ENCODE data around the gene CERS5. TPM values are rescaled to one million over a fixed set of nuclear protein-coding genes. Genes with fewer than 3 reads are reported as not detected.
A peak's percentile ranks its signal among the peaks of the same experiment; 100 is the strongest.

Gene CERS5
- 60.6 TPM for polyA plus RNA-seq (2013, experiment 1 of 4)
- 71.9 TPM for polyA plus RNA-seq (2013, experiment 2 of 4)
- 42.6 TPM for polyA plus RNA-seq (2013, experiment 3 of 4)
- 47.0 TPM for polyA plus RNA-seq (2013, experiment 4 of 4)

GRCh38 chr12:50167049-50167828 lies at the start of gene CERS5:
CERS5 (minus strand) TSS chr12:50167369; CDS start chr12:50167297, 72 bp downstream.
- Histone ChIP-seq H3K9me3 (ENCODE audit: control insufficient read depth, low read length) (no peaks in the 10 kb centered on the region), H3K27me3 (ENCODE audit: control insufficient read depth, insufficient read depth, low read length, poor library complexity, severe bottlenecking) (no peaks in the 10 kb centered on the region), H3K36me3 (ENCODE audit: control insufficient read depth, insufficient read depth, low read length) (no peaks in the 10 kb centered on the region), H3K4me1 (ENCODE audit: control insufficient read depth, insufficient read depth, low read length) (no peaks in the 10 kb centered on the region), H3K27ac (ENCODE audit: insufficient read depth, low read depth, low read length, poor library complexity, severe bottlenecking) (peak within 1 kb of the TSS; percentile 95), H3K4me3 (ENCODE audit: insufficient read depth, low read depth, low read length) (peak within 1 kb of the TSS; percentile 89)
- 0% methylated on average over 70 of the region's 70 CpGs for WGBS, 2 experiments

GRCh38 chr12:50215033-50215432 lies 47.9 kb upstream of the CERS5 start:
- H3K4me1 ChIP-seq (ENCODE audit: control insufficient read depth, insufficient read depth, low read length), result no peaks in the 10 kb centered on the region
- H3K9me3 ChIP-seq (ENCODE audit: control insufficient read depth, low read length), result no peaks in the 10 kb centered on the region
- no peak overlapping the region for H3K27ac ChIP-seq (ENCODE audit: insufficient read depth, low read depth, low read length, poor library complexity, severe bottlenecking)
- 91 to 97% methylated on average over 2 to 3 of the region's 3 CpGs for WGBS, 2 experiments
- no peaks in the 10 kb centered on the region for H3K36me3 ChIP-seq (ENCODE audit: control insufficient read depth, insufficient read depth, low read length)
- no peak overlapping the region for H3K4me3 ChIP-seq (ENCODE audit: insufficient read depth, low read depth, low read length)
- H3K27me3 ChIP-seq (ENCODE audit: control insufficient read depth, insufficient read depth, low read length, poor library complexity, severe bottlenecking), result no peaks in the 10 kb centered on the region

- no peak overlapping the region for H3K4me3 ChIP-seq (ENCODE audit: insufficient read depth, low read depth, low read length)
- H3K9me3 ChIP-seq (ENCODE audit: control insufficient read depth, low read length), result no peaks in the 10 kb centered on the region
- H3K4me1 ChIP-seq (ENCODE audit: control insufficient read depth, insufficient read depth, low read length), result no peaks in the 10 kb centered on the region
- no peaks in the 10 kb centered on the region for H3K36me3 ChIP-seq (ENCODE audit: control insufficient read depth, insufficient read depth, low read length)
- WGBS, 2 experiments, result no CpG with 5 or more reads among the region's 1 CpG
- no peak overlapping the region for H3K27ac ChIP-seq (ENCODE audit: insufficient read depth, low read depth, low read length, poor library complexity, severe bottlenecking)
- H3K27me3 ChIP-seq (ENCODE audit: control insufficient read depth, insufficient read depth, low read length, poor library complexity, severe bottlenecking), result no peaks in the 10 kb centered on the region
Measured at GRCh38 chr12:50214018-50214417, 46.8 kb upstream of the CERS5 start.

- Histone ChIP-seq H3K27me3 (ENCODE audit: control insufficient read depth, insufficient read depth, low read length, poor library complexity, severe bottlenecking) (no peaks in the 10 kb centered on the region), H3K27ac (ENCODE audit: insufficient read depth, low read depth, low read length, poor library complexity, severe bottlenecking) (no peak overlapping the region), H3K4me1 (ENCODE audit: control insufficient read depth, insufficient read depth, low read length) (no peaks in the 10 kb centered on the region), H3K36me3 (ENCODE audit: control insufficient read depth, insufficient read depth, low read length) (no peaks in the 10 kb centered on the region), H3K9me3 (ENCODE audit: control insufficient read depth, low read length) (no peaks in the 10 kb centered on the region), H3K4me3 (ENCODE audit: insufficient read depth, low read depth, low read length) (no peak overlapping the region)
- WGBS, 2 experiments, result 97 to 100% methylated on average over 1 to 2 of the region's 2 CpGs
Measured at GRCh38 chr12:50213439-50213838, 46.3 kb upstream of the CERS5 start.

GRCh38 chr12:50212071-50212467 lies 44.9 kb upstream of the CERS5 start:
- H3K27me3 ChIP-seq (ENCODE audit: control insufficient read depth, insufficient read depth, low read length, poor library complexity, severe bottlenecking), result no peaks in the 10 kb centered on the region
- WGBS, 2 experiments, result 97 to 100% methylated on average over 1 to 2 of the region's 2 CpGs
- H3K4me3 ChIP-seq (ENCODE audit: insufficient read depth, low read depth, low read length), result no peak overlapping the region
- H3K4me1 ChIP-seq (ENCODE audit: control insufficient read depth, insufficient read depth, low read length), result no peaks in the 10 kb centered on the region
- H3K36me3 ChIP-seq (ENCODE audit: control insufficient read depth, insufficient read depth, low read length), result no peaks in the 10 kb centered on the region
- no peak overlapping the region for H3K27ac ChIP-seq (ENCODE audit: insufficient read depth, low read depth, low read length, poor library complexity, severe bottlenecking)
- H3K9me3 ChIP-seq (ENCODE audit: control insufficient read depth, low read length), result no peaks in the 10 kb centered on the region

GRCh38 chr12:50211392-50212070 lies 44.4 kb upstream of the CERS5 start:
- 86 to 92% methylated on average over 5 of the region's 6 CpGs for WGBS, 2 experiments
- H3K27me3 ChIP-seq (ENCODE audit: control insufficient read depth, insufficient read depth, low read length, poor library complexity, severe bottlenecking), result no peaks in the 10 kb centered on the region
- H3K36me3 ChIP-seq (ENCODE audit: control insufficient read depth, insufficient read depth, low read length), result no peaks in the 10 kb centered on the region
- H3K4me1 ChIP-seq (ENCODE audit: control insufficient read depth, insufficient read depth, low read length), result no peaks in the 10 kb centered on the region
- no peak overlapping the region for H3K4me3 ChIP-seq (ENCODE audit: insufficient read depth, low read depth, low read length)
- no peaks in the 10 kb centered on the region for H3K9me3 ChIP-seq (ENCODE audit: control insufficient read depth, low read length)
- H3K27ac ChIP-seq (ENCODE audit: insufficient read depth, low read depth, low read length, poor library complexity, severe bottlenecking), result no peak overlapping the region

GRCh38 chr12:50207424-50207823 lies 40.3 kb upstream of the CERS5 start:
- no peaks in the 10 kb centered on the region for H3K4me1 ChIP-seq (ENCODE audit: control insufficient read depth, insufficient read depth, low read length)

GRCh38 chr12:50205648-50206047 lies 38.5 kb upstream of the CERS5 start:
- H3K4me1 ChIP-seq (ENCODE audit: control insufficient read depth, insufficient read depth, low read length), result no peaks in the 10 kb centered on the region
- 96% methylated on average over 6 of the region's 6 CpGs for WGBS, 2 experiments
- H3K36me3 ChIP-seq (ENCODE audit: control insufficient read depth, insufficient read depth, low read length), result peaks cover 9% of the 10 kb centered on the region
- H3K27ac ChIP-seq (ENCODE audit: insufficient read depth, low read depth, low read length, poor library complexity, severe bottlenecking), result no peak overlapping the region
- H3K9me3 ChIP-seq (ENCODE audit: control insufficient read depth, low read length), result no peaks in the 10 kb centered on the region
- H3K4me3 ChIP-seq (ENCODE audit: insufficient read depth, low read depth, low read length), result no peak overlapping the region
- H3K27me3 ChIP-seq (ENCODE audit: control insufficient read depth, insufficient read depth, low read length, poor library complexity, severe bottlenecking), result no peaks in the 10 kb centered on the region

More at GRCh38 chr12:50207424-50207823, 40.3 kb upstream of the CERS5 start:
- H3K27ac ChIP-seq (ENCODE audit: insufficient read depth, low read depth, low read length, poor library complexity, severe bottlenecking), result no peak overlapping the region
- H3K9me3 ChIP-seq (ENCODE audit: control insufficient read depth, low read length), result no peaks in the 10 kb centered on the region
- H3K27me3 ChIP-seq (ENCODE audit: control insufficient read depth, insufficient read depth, low read length, poor library complexity, severe bottlenecking), result no peaks in the 10 kb centered on the region
- no peak overlapping the region for H3K4me3 ChIP-seq (ENCODE audit: insufficient read depth, low read depth, low read length)
- peaks cover 9% of the 10 kb centered on the region for H3K36me3 ChIP-seq (ENCODE audit: control insufficient read depth, insufficient read depth, low read length)
- WGBS, 2 experiments, result 89 to 90% methylated on average over 2 of the region's 2 CpGs

- Histone ChIP-seq H3K27me3 (ENCODE audit: control insufficient read depth, insufficient read depth, low read length, poor library complexity, severe bottlenecking) (no peaks in the 10 kb centered on the region), H3K27ac (ENCODE audit: insufficient read depth, low read depth, low read length, poor library complexity, severe bottlenecking) (no peak overlapping the region), H3K4me1 (ENCODE audit: control insufficient read depth, insufficient read depth, low read length) (no peaks in the 10 kb centered on the region), H3K4me3 (ENCODE audit: insufficient read depth, low read depth, low read length) (no peak overlapping the region), H3K36me3 (ENCODE audit: control insufficient read depth, insufficient read depth, low read length) (peaks cover 9% of the 10 kb centered on the region), H3K9me3 (ENCODE audit: control insufficient read depth, low read length) (no peaks in the 10 kb centered on the region)
- 97 to 100% methylated on average over 2 of the region's 2 CpGs for WGBS, 2 experiments
Measured at GRCh38 chr12:50203691-50204090, 36.5 kb upstream of the CERS5 start.

GRCh38 chr12:50201987-50202521 lies 34.9 kb upstream of the CERS5 start:
- Histone ChIP-seq H3K27ac (ENCODE audit: insufficient read depth, low read depth, low read length, poor library complexity, severe bottlenecking) (no peak overlapping the region), H3K4me1 (ENCODE audit: control insufficient read depth, insufficient read depth, low read length) (no peaks in the 10 kb centered on the region), H3K36me3 (ENCODE audit: control insufficient read depth, insufficient read depth, low read length) (peaks cover 9% of the 10 kb centered on the region), H3K9me3 (ENCODE audit: control insufficient read depth, low read length) (no peaks in the 10 kb centered on the region), H3K27me3 (ENCODE audit: control insufficient read depth, insufficient read depth, low read length, poor library complexity, severe bottlenecking) (no peaks in the 10 kb centered on the region), H3K4me3 (ENCODE audit: insufficient read depth, low read depth, low read length) (no peak overlapping the region)
- WGBS, 2 experiments, result 88 to 97% methylated on average over 3 of the region's 3 CpGs
